BE2C (cell line): ENCODE results near the gene BZW2.

ENCODE experiments used
- DNase-seq: peaks from one replicate; pipeline ENCODE4 v3.0.0-alpha.2; 2020
- H3K27me3 ChIP-seq: fragments of 250-450 bp; sonication (Bioruptor Pico); 2 replicates; pipeline ENCODE4 v1.5.1; 2020; ENCODE audit warnings: mild to moderate bottlenecking
- H3K36me3 ChIP-seq: fragments of 250-450 bp; sonication (Bioruptor Pico); 2 replicates; pipeline ENCODE4 v1.5.1; 2020; ENCODE audit warnings: mild to moderate bottlenecking
- H3K4me1 ChIP-seq: fragments of 250-450 bp; sonication (Bioruptor Pico); 2 replicates; pipeline ENCODE4 v1.5.1; 2020
- H3K4me3 ChIP-seq: 2 replicates; pipeline ENCODE4 v1.5.1; 2011; ENCODE audit warnings: low read depth, low read length
- H3K9me3 ChIP-seq: fragments of 250-450 bp; sonication (Bioruptor Pico); 2 replicates; pipeline ENCODE4 v1.5.1; 2020
- TF ChIP-seq, protein P1 (sequence below): IDR thresholded peaks from 2 replicates; pipeline ENCODE4 v1.5.1; 2012; ENCODE audit warnings: mild to moderate bottlenecking, low read depth, low read length

BZW2 gene

DNA sequence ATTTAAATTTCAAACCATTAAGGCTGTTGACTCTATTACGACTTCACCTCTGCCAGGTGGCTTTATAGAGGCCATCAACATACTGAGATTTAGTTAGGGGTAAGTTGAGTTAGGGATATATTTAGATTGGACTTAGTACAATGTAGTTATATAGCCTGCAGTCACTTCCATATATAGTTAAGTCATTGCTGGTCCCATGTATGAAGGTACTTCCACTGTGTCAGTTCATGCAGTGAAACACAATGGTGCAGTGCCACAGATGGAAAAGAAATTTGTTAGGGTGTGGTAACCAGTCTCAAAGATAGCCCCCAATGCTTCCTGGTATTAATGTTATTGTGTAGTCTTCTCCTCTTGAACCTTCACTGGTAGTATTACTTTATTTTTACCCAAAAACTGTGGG, 95.0 kb downstream of the BZW2 start:
- Histone ChIP-seq H3K4me3 (no peak overlapping the region), H3K9me3 (no peaks in the 10 kb centered on the region), H3K4me1 (peaks cover 14% of the 10 kb centered on the region), H3K27me3 (no peaks in the 10 kb centered on the region), H3K36me3 (no peaks in the 10 kb centered on the region)
- TF ChIP-seq, protein P1, sequence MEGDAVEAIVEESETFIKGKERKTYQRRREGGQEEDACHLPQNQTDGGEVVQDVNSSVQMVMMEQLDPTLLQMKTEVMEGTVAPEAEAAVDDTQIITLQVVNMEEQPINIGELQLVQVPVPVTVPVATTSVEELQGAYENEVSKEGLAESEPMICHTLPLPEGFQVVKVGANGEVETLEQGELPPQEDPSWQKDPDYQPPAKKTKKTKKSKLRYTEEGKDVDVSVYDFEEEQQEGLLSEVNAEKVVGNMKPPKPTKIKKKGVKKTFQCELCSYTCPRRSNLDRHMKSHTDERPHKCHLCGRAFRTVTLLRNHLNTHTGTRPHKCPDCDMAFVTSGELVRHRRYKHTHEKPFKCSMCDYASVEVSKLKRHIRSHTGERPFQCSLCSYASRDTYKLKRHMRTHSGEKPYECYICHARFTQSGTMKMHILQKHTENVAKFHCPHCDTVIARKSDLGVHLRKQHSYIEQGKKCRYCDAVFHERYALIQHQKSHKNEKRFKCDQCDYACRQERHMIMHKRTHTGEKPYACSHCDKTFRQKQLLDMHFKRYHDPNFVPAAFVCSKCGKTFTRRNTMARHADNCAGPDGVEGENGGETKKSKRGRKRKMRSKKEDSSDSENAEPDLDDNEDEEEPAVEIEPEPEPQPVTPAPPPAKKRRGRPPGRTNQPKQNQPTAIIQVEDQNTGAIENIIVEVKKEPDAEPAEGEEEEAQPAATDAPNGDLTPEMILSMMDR, result no peak
- DNase-seq, result no peak

DNA sequence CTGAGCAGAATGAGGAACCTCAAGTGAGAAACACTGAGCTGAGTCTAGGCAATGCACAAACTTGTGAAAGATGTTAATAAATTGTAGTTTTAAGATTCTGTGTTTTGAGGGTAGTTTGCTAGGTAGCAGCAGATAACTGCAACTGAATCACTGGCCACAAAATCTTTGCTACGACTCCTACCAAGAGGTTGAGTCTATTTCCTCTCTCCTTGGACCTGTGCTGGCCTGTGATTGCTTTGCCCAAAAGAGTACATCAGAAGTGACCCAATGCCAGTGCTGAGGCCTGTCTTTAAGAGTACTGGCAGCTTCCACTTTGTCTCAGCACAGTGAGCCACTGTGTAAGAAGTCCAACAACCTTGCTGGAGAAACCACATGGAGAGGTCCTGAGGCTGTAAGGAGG, 95.7 kb downstream of the BZW2 start:
- Histone ChIP-seq H3K27me3 (no peaks in the 10 kb centered on the region), H3K9me3 (no peaks in the 10 kb centered on the region), H3K36me3 (no peaks in the 10 kb centered on the region), H3K4me3 (no peak overlapping the region), H3K4me1 (peaks cover 14% of the 10 kb centered on the region)
- no peak for DNase-seq
- TF ChIP-seq, protein P1, result no peak

DNA sequence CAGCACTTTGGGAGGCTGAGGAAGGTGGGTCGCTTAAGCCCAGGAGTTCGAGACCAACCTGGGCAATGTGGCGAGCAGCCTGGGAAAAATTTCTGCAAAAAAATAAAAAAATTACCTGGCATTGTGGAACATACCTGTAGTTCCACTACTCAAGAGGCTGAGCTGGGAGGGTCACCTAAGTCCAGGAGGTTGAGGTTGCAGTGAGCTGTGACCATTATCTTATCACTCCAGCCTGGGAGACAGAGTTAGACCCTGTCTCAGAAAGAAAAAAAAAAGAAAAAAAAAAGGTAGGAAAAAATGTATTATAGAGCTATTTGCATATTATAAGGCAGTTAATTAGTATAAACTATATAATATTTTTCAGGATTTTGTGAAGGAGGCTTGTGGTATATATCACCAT, 96.6 kb downstream of the BZW2 start:
- Histone ChIP-seq H3K9me3 (no peaks in the 10 kb centered on the region), H3K4me3 (no peak overlapping the region), H3K4me1 (peaks cover 14% of the 10 kb centered on the region), H3K27me3 (no peaks in the 10 kb centered on the region), H3K36me3 (no peaks in the 10 kb centered on the region)
- no peak for DNase-seq
- TF ChIP-seq, protein P1, result no peak

DNA sequence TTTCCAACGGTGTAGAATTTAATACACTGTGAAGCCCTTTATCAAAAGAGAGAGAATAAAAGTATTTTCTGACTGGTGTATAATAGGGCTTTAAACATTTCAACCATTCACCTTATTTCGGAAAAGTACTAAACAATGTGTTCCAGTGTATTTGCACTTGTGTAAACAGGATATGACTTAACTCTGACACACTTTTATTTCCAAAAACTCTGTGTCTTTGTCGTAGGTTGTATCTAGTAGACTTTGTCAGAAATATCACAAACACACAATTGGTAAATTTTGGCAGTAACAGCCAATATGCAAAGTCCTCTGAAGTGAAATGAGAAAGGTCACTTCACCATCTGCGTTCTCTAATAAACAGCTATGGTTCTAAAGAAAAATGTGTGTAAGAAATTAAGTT, 97.3 kb downstream of the BZW2 start:
- Histone ChIP-seq H3K36me3 (no peaks in the 10 kb centered on the region), H3K4me1 (peaks cover 14% of the 10 kb centered on the region), H3K9me3 (no peaks in the 10 kb centered on the region), H3K27me3 (no peaks in the 10 kb centered on the region), H3K4me3 (no peak overlapping the region)
- TF ChIP-seq, protein P1, result no peak
- no peak for DNase-seq

DNA sequence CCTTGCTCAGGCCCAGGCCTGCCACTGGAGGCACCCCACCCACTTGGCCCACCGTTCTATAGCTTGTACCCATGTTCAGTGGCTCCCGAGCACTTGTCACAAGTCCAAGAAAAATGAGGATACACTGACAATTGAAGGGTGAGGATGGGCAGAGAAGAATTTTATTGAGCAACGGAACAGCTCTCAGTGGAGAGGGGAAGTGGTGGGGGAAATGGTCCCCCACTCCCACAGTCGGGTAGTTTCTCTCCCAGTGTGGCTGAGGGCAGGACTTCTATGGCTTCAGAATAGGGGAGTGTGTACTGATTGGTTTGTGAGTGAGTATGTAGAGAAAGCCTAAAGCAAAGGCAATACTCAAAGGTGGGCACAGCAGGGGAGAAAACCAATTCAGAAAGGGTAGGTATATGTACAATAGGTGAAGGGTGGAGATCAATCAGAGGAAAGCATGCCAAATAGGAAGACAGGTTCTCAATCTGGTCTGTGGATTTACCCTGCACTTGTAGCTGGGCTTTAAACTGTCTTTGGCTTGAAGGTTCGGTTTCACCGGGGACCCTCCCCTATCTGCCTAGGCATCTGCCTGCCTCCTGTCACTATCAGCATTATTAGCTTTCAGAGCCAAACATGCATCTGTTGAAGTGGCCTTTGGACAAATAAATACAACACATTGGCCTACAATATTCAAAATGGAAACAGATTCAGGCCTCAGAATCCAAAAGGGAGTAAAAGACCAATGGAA, 98.7 kb downstream of the BZW2 start:
- TF ChIP-seq, protein P1, result no peak
- Histone ChIP-seq H3K36me3 (no peaks in the 10 kb centered on the region), H3K4me1 (peaks cover 14% of the 10 kb centered on the region), H3K27me3 (no peaks in the 10 kb centered on the region), H3K9me3 (no peaks in the 10 kb centered on the region), H3K4me3 (no peak overlapping the region)
- no peak for DNase-seq

DNA sequence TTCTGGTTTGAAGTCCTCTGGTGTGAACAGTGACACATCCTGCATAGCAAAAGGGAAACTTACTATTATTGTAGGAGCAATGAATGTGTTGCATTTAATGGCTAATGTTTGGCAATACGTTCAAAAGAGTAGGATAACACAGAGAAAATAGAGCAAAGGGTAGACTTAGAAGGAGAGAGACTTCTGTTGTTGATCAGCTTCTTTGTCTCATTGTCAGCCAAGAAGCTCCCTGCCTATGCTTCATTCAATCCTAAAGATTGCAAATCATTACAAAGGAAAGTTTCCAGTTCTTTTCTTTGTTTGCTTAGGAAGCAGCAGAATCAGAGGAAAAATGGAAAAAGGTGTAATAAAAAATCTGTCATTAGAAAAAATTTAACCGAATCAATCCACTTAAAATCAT, 99.7 kb downstream of the BZW2 start:
- H3K27me3 ChIP-seq, result no peaks in the 10 kb centered on the region
- peaks cover 11% of the 10 kb centered on the region for H3K4me1 ChIP-seq
- H3K9me3 ChIP-seq, result no peaks in the 10 kb centered on the region
- no peaks in the 10 kb centered on the region for H3K36me3 ChIP-seq
- no peak for DNase-seq
- TF ChIP-seq, protein P1, result no peak
- H3K4me3 ChIP-seq, result no peak overlapping the region
